Endodermal cell (in vitro differentiated cells): ENCODE data around the gene TYROBP. TPM values are rescaled to one million over a fixed set of nuclear protein-coding genes. Genes with fewer than 3 reads are reported as not detected.

Experiments used
- DNase-seq: peaks from one replicate; pipeline ENCODE4 v3.0.0-alpha.2; 2017
- H3K27ac ChIP-seq: 2 replicates; pipeline ENCODE4 v1.5.1; 2013; ENCODE audit warnings: mild to moderate bottlenecking, low read depth, low read length, moderate library complexity
- H3K27me3 ChIP-seq: 2 replicates; pipeline ENCODE4 v1.6.1; 2013; ENCODE audit warnings: mild to moderate bottlenecking, low read length, moderate library complexity; ENCODE audit not compliant: insufficient read depth, control insufficient read depth, poor library complexity, severe bottlenecking
- H3K36me3 ChIP-seq: 2 replicates; pipeline ENCODE4 v1.7.0; 2013; ENCODE audit warnings: mild to moderate bottlenecking, low read length, moderate library complexity; ENCODE audit not compliant: control insufficient read depth, insufficient read depth
- H3K4me1 ChIP-seq: one replicate; pipeline ENCODE4 v1.7.0; 2013; ENCODE audit warnings: low read length; ENCODE audit not compliant: control insufficient read depth, insufficient read depth
- H3K4me3 ChIP-seq: 2 replicates; pipeline ENCODE4 v1.5.1; 2013; ENCODE audit warnings: mild to moderate bottlenecking, low read length, moderate library complexity
- H3K9ac ChIP-seq: 2 replicates; pipeline ENCODE4 v1.6.1; 2013; ENCODE audit warnings: mild to moderate bottlenecking, low read length, moderate library complexity; ENCODE audit not compliant: poor library complexity, severe bottlenecking; ENCODE audit errors: extremely low read depth
- H3K9me3 ChIP-seq: 2 replicates; pipeline ENCODE4 v1.6.1; 2013; ENCODE audit warnings: mild to moderate bottlenecking, low read length, moderate library complexity; ENCODE audit not compliant: control insufficient read depth
- H3K27ac Mint-ChIP-seq: 2 replicates; pipeline ENCODE4 v1.8.0; 2020; ENCODE audit warnings: mixed read lengths
- H3K27me3 Mint-ChIP-seq: 2 replicates; pipeline ENCODE4 v1.8.0; 2021; ENCODE audit warnings: mild to moderate bottlenecking, mixed read lengths; ENCODE audit not compliant: insufficient read depth
- H3K36me3 Mint-ChIP-seq: 2 replicates; pipeline ENCODE4 v1.8.0; 2020; ENCODE audit warnings: low read depth, mixed read lengths
- H3K4me1 Mint-ChIP-seq: 2 replicates; pipeline ENCODE4 v1.8.0; 2020; ENCODE audit warnings: mixed read lengths
- H3K4me3 Mint-ChIP-seq: 2 replicates; pipeline ENCODE4 v1.8.0; 2020; ENCODE audit warnings: mild to moderate bottlenecking, moderate library complexity, mixed read lengths
- H3K9me3 Mint-ChIP-seq: 2 replicates; pipeline ENCODE4 v1.8.0; 2020; ENCODE audit warnings: mild to moderate bottlenecking, mixed read lengths
- CTCF ChIP-seq: fragments of 200-600 bp; sonication (generic); conservative IDR thresholded peaks from 2 replicates; pipeline ENCODE4 v1.5.0; 2021; ENCODE audit warnings: antibody characterized with exemption, mild to moderate bottlenecking
- WGBS, 2 experiments: methylation state at CpG; one replicate each; pipeline versions ENCODE4 v1.1.5 to v1.1.7; 2013; ENCODE audit warnings: missing lambda C conversion rate in 2 of 2, mixed read lengths in 1 of 2; ENCODE audit not compliant: insufficient coverage in 1 of 2, insufficient read length in 1 of 2; 5-methylcytosine and 5-hydroxymethylcytosine counted together
- total RNA-seq, 2 donors: library from RNA; stranded (reverse); fragmentation: NEBNext Ultra II Directional in 1 of 2; extraction: Animal tissue kit (Norgen Biotek cat#: 25700) in 1 of 2; gene quantifications; 2 replicates in 1 of 2; 3 replicates in 1 of 2; pipeline ENCODE4 v1.2.1, GENCODE V29; 2021

Gene TYROBP
- total RNA-seq, 2 donors from 2014 or later, result not detected

GRCh38 chr19:35868823-35869326 is 39.2 kb downstream of the TYROBP start:
- peak overlapping the region; percentile 48 for H3K4me3 Mint-ChIP-seq
- peaks cover 46% of the 10 kb centered on the region for H3K27me3 Mint-ChIP-seq
- H3K36me3 Mint-ChIP-seq, result no peaks in the 10 kb centered on the region
- TF ChIP-seq CTCF, result no peak
- H3K36me3 ChIP-seq, result no peaks in the 10 kb centered on the region
- DNase-seq, result no peak
- H3K9me3 Mint-ChIP-seq, result no peaks in the 10 kb centered on the region
- no peaks in the 10 kb centered on the region for H3K9me3 ChIP-seq
- 1 to 2% methylated on average over 8 to 15 of the region's 15 CpGs for WGBS, 2 experiments
- no peaks in the 10 kb centered on the region for H3K4me1 ChIP-seq
- no peak overlapping the region for H3K27ac Mint-ChIP-seq
- no peak overlapping the region for H3K9ac ChIP-seq
- H3K4me1 Mint-ChIP-seq, result peaks cover 3% of the 10 kb centered on the region
- peak overlapping the region; percentile 96 for H3K27ac ChIP-seq
- peaks cover 54% of the 10 kb centered on the region for H3K27me3 ChIP-seq
- H3K4me3 ChIP-seq, result peak overlapping the region; percentile 71

GRCh38 chr19:35868172-35868822 is 39.8 kb downstream of the TYROBP start, which contains the start of gene APLP1:
TSS of gene APLP1 (plus strand) at chr19:35868574. CDS start at chr19:35868637, 63 bp downstream.
- Histone ChIP-seq H3K27ac (peak within 1 kb of the TSS; percentile 96), H3K36me3 (no peaks in the 10 kb centered on the region), H3K4me1 (no peaks in the 10 kb centered on the region), H3K27me3 (peaks cover 54% of the 10 kb centered on the region), H3K4me3 (peak within 1 kb of the TSS; percentile 73), H3K9ac (no peak within 1 kb of the TSS), H3K9me3 (no peaks in the 10 kb centered on the region)
- no peak within 1 kb of the TSS for H3K27ac Mint-ChIP-seq
- H3K27me3 Mint-ChIP-seq, result peaks cover 50% of the 10 kb centered on the region
- H3K36me3 Mint-ChIP-seq, result no peaks in the 10 kb centered on the region
- peaks cover 3% of the 10 kb centered on the region for H3K4me1 Mint-ChIP-seq
- DNase-seq, result peak; percentile 86
- 0% methylated on average over 2 to 60 of the region's 60 CpGs for WGBS, 2 experiments
- H3K4me3 Mint-ChIP-seq, result peak within 1 kb of the TSS; percentile 48
- H3K9me3 Mint-ChIP-seq, result no peaks in the 10 kb centered on the region
- TF ChIP-seq CTCF, result no peak

GRCh38 chr19:35863018-35863417 is 45.1 kb downstream of the TYROBP start:
- peaks cover 85% of the 10 kb centered on the region for H3K27me3 Mint-ChIP-seq
- no peaks in the 10 kb centered on the region for H3K36me3 Mint-ChIP-seq
- WGBS, 2 experiments, result 76 to 90% methylated on average over 5 of the region's 5 CpGs
- Histone ChIP-seq H3K27me3 (peaks cover 93% of the 10 kb centered on the region), H3K27ac (no peak overlapping the region), H3K9ac (no peak overlapping the region), H3K4me3 (no peak overlapping the region), H3K36me3 (no peaks in the 10 kb centered on the region), H3K9me3 (no peaks in the 10 kb centered on the region), H3K4me1 (no peaks in the 10 kb centered on the region)
- DNase-seq, result no peak
- no peak overlapping the region for H3K4me3 Mint-ChIP-seq
- H3K9me3 Mint-ChIP-seq, result no peaks in the 10 kb centered on the region
- no peak for TF ChIP-seq CTCF
- peaks cover 10% of the 10 kb centered on the region for H3K4me1 Mint-ChIP-seq
- H3K27ac Mint-ChIP-seq, result no peak overlapping the region
